Kidney tubule cell (primary cell): ENCODE results near the gene PARN.
A peak's percentile ranks its signal among the peaks of the same experiment; 100 is the strongest.

Experiments
- DNase-seq: peaks from one replicate; pipeline ENCODE4 v3.0.0-alpha.2; 2018; ENCODE audit warnings: low spot score

PARN gene

DNA sequence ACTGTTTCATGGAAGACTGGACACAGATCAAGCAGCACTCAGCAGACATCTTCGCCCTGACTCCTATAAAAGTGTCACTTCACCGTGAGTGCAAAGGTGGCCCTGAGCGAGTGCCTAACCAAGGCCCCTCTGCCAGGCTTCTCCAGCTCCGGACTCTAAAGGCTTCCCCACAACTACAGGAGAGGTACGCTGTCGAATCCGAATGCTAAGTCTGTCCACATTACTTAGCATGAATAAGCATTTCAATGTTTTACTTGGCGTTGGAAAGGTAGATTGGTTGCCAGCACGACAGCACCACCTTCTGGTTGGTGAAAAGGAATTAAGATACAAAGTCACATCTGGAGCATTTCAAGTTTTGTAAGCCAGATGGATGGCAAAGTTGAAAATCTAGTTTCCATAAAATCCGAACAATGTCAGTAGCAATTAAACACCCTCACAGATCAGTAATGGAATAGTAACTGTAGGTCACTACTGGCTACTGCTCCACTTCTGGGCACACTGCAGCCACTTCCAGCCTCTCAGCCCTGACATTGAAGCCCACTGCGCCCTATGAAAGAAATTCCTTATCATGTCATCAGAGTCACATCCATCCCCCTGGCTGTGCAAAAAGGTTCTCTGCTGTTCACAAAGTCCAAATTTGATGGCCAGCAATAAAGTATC lies 100.9 kb downstream of the PARN start:
- DNase-seq: peak; percentile 88

DNA sequence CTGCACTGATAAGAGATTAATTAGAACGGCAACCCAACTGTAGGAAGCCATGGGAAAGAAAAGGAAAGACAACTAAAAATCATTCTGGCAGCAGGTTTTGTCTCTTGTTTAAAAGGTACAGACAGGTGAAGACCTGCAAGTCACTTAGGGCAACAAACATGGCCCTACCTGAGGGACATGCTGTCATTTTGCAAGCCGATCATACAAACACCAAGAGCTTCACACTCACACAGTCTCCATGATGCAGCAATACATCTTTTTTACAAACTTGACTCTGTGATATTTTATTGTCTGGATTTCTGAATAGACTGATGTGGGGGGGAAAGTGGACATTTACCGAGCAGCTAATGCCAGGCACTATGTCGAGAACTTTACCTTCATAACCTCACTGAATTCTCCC lies 101.8 kb downstream of the PARN start:
- DNase-seq: no peak

- DNase-seq: peak; percentile 17
Measured at GRCh38 chr16:14527411-14528044, 102.5 kb downstream of the PARN start.

DNA sequence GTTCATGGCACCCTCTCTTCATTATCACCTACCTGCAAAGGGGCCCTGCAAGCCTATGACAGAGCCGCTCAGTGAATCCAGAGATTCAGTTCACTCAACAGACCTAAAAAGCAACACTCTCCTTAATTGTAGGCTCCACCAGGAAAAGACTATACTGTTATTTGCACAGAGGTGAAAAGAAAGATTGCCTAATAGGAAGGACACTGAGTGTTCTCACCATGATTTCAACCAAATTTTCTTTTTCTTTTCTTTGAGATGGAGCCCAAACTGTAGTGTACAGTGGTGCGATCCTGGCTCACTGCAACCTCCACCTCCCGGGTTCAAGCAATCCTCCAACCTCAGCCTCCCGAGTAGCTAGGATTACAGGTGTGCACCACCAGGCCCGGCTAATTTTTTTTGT lies 104.5 kb downstream of the PARN start:
- no peak for DNase-seq

GRCh38 chr16:14524979-14525378 lies 105.1 kb downstream of the PARN start:
- no peak for DNase-seq

DNA sequence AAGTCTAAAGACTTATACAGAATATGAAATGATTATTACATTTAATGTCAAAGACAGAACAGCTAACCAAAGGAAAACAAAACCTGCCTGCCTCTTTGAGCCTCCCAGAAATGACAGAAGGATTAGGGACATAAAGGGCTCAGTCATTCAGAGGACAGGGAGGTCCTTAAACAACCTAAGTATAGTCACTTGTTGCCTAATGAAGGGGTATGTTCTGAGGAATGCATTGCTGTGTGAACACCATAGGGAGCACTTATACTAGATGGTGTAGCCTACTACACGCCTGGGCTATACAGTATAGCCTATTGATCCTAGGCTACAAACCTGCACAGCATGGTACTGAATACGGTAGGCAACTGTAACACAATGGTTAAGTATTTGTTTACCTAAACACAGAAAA lies 106.4 kb downstream of the PARN start:
- no peak for DNase-seq

DNA sequence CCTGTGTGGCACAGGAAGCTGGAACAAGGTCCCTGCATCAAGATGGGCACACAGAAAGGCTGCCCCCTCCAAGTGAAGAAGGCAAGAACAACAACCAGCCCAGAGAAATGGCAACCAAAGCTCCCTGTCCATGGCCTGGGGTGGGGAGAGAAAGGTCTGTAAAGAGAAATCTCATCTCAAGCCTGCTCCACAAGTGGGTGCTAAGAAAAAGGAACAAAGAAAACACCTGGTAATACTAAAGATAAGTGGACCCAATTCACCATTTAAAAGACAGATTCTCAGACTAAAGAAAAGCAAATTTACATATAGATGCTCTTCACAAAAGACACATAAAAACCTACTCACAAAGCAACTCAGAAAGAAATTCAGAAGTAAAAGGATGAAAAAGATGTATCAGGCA lies 107.4 kb downstream of the PARN start:
- no peak for DNase-seq

DNA sequence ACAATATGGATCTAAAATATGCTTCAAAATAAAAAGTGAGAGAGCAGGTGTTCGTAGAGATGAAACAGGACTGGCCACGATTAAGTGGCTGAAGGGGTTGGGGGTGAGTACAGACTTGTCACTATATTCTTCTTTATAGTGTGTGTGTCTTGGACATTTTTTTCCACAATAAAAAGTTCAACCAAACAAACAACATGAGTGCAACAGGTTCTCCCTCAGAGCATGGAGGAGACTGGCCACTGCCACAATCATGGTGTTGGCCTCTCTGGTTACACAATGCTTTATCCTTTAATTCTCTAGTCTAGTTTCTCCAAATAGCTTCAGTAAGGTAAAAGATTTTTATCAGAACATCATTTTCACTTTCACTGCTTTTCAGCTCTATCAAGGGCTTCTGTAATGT lies 109.3 kb downstream of the PARN start:
- DNase-seq: no peak

DNA sequence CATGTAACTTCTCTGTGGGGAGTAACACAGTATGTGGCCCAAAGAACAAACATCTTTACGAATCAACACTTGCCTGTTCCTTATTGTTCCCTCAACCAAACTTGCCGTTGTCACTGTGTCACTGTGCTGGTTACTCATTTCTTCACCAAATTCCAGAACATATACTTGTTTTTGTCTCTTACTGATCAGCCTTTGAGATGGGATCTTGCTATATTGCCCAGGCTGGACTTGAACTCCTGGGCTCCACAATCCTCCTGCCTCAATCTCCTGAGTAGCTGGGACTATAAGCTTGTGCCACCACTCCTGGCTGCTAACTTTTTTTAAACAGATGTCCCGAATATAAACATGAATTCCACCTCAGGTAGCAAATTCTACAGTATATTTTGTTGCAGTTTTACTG lies 115.1 kb downstream of the PARN start:
- no peak for DNase-seq

DNA sequence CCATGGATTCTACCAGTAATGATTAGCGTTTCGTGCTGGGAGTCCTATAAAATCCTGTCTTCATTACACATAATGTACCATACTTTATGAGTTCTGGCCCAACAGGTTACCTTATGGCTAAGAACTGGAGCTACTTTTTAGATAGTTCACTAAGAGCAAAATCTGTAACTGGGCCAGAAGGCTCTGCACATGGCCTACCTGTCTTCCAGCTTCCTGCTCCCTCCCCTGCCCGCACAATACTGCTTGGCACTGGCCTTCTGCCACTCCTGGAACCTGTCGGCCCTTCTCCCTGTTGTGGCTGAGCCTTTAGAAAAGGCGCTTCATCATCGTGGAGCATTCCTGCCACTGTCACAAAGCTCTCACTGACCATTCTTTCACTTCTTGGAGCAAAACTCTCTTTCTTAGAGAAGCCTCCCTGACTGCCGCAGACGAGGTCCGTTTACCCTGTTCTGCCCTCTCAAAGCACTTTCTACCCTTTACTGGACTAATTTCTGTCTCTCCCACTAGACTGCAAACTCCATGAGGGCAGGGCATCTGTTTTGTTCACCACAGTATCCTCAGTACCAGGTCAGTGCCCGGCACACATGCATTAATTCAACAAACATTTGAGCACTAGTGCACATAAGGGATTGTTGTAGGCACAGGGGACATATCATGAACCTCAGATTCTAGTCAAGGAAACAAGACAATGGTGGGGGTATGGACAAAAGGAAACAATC lies 116.5 kb downstream of the PARN start:
- DNase-seq: no peak

GRCh38 chr16:14511800-14512135 lies 118.3 kb downstream of the PARN start:
- no peak for DNase-seq

DNA sequence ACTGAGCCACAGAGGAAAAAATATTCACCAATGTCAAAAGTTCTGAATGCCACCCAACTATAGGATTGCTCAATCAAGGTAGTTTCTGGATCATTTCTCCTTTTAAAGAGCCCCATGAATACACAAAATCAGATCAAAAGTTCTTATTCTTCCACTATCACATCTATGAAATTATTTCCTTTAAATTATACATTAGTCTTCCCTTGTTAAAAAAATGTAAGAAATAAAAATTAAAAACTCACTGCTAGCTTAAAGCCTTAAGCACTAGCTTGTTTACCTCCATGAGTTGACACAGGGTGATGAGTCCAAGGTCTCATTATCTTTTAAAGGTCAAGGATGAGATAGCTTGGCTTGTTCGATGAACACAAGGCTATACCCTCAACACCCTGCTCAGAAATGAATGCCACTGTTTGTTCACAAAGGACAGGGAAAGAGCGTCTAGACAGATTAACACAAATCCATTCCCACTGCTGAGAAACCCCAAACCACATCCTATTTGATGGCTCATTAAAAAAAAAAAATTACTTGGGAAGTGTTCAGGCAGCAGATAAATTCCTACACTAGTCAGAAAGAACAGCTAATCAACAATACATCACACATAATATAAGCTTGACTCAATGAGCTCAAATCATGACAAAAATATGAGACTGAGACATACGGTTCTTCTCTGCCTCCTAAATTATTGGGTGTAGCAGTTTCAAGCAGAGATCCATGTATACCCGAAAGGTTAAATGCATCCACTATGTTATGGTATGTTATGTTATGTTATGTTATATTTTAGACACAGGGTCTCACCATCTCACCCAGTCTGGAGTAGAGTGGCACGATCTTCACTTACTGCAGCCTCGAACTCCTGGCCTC lies 118.9 kb downstream of the PARN start:
- DNase-seq: peak; percentile 95

- no peak for DNase-seq
Measured at GRCh38 chr16:14510581-14510938, 119.5 kb downstream of the PARN start.

DNA sequence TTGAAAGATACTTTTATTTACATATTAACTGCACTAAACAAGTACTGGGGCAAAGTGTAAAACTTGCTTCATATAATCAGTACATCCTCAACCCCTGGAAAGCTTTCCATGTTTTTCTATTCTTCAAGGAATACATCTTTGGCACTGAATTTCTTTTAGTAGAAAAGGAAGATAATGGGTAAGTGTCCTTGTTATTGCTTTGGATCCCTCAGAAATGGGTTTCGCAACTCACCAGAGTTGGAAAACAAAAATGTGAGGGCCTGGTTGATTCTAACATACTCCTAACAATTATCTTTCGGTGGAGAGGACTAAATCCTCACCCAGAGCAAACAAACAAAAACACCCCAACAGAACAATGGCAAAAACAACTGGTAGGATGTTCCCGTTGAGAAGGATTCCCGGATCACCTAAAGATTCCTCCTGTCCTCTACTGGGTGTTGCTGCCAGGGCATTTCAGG lies 120.4 kb downstream of the PARN start:
- no peak for DNase-seq

DNA sequence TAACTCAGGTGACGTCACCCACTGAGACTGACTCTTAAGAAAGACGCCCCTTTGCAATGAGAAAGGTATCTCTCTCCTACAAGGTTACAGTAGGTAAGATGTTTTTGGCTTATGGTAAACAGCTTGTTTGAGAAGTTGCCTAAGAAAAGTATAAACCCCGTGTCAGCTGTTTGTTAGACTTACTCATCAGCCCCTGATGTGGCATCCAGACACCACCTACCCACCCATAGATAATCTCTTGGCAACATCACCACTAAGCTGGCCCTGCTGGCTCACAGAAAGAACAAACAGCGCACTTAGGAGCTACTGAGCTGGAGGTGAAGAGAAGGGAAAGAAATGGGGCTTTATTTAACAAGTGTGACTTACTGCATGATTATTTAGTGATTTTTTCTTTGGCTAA lies 121.0 kb downstream of the PARN start:
- DNase-seq: peak; percentile 67

DNA sequence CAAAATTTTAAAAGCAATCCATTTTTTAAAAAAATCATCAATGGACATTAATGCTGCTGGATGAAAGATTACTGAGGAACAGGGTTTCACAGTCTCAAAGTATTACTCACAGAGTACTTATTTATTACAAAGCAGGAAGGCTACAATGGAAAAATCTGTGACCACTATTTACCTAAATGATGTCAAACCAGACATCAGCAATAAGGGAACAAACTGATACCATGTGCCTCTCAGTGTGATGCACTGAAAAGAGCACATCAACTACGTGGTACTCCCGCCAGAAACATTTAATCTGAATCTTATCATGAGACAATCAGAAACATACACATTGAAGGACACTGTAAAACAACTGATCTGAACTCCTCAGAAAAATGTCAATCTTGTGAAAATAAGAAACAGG lies 124.2 kb downstream of the PARN start:
- peak; percentile 69 for DNase-seq

GRCh38 chr16:14502932-14503741 lies 126.9 kb downstream of the PARN start:
- DNase-seq: peak; percentile 79

- no peak for DNase-seq
Measured at GRCh38 chr16:14502256-14502875, 127.7 kb downstream of the PARN start.

DNA sequence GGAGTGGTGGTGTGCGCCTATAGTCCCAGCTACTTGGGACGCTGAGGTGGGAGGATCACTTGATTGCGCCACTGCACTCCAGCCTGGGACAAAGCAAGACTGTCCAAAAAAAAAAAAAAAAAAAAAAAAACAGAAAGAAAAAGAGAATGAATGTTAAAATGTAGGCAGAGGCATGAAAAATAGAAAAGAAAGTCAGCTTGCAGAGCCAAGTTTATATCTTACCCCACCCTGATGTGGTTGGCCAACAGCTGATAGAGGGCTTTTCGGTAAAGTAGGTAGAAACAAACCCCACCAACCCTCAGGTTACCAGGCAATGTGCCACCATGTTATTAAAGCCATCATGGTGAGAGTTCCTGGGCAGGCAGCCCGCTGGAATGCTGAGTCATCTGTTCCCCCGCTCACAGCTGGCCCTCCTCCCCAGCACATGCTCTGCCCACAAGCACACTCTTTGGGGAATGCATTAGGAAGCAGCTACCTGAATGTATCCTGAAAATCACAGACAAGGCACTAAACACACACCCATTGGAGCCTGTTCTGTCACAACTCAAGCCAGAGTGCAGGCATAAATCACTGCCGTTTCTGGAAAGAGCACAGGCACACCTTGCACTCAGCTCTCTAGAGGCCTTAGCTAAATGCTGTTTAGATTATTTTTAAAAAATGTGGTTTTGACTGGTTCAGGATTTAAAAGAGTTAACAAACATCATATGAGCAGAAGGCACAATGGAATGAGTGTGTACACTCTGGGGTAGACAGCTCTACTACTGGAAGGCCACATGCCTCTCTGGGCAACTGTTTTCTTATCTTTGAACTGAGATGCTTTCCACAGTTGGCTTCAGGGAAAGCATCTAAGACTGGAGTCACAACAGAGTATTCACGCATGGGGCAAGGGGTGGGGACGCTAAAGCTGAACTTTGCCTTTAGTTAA lies 128.5 kb downstream of the PARN start:
- DNase-seq: peak; percentile 95

- DNase-seq: no peak
Measured at GRCh38 chr16:14500791-14501190, 129.3 kb downstream of the PARN start.
